Liver (tissue), 9 donors: ENCODE results near the gene TBCB. TPM values are rescaled to one million over a fixed set of nuclear protein-coding genes. Genes with fewer than 3 reads are reported as not detected.
"Not testable (repeated sequence)": the region's sequence is repeated elsewhere in the genome, so short reads cannot be mapped to it uniquely, and the experiment has no call there.

Experiments
- DNase-seq: peaks from one replicate; pipeline ENCODE4 v3.0.0-alpha.2; 2017; ENCODE audit warnings: low spot score
- H3K27ac ChIP-seq, 2 donors: one replicate each; pipeline ENCODE4 v1.7.0; 2013; ENCODE audit warnings: inconsistent platforms in 2 of 2, low read length in 2 of 2, control low read depth in 1 of 2, low read depth in 1 of 2, mild to moderate bottlenecking in 1 of 2
- H3K27me3 ChIP-seq, 4 donors: one replicate each; pipeline versions ENCODE4 v1.6.1 to v1.7.0; 2013; ENCODE audit warnings: low read length in 3 of 4, inconsistent platforms in 1 of 4, mild to moderate bottlenecking in 1 of 4, moderate library complexity in 1 of 4; ENCODE audit not compliant: control insufficient read depth in 4 of 4, insufficient read depth in 4 of 4
- H3K36me3 ChIP-seq, 4 donors: one replicate each; pipeline versions ENCODE4 v1.6.1 to v1.7.0; 2013; ENCODE audit warnings: low read length in 3 of 4, mild to moderate bottlenecking in 3 of 4, low read depth in 1 of 4, moderate library complexity in 1 of 4; ENCODE audit not compliant: control insufficient read depth in 4 of 4, insufficient read depth in 3 of 4
- H3K4me1 ChIP-seq, 4 donors: one replicate each; pipeline versions ENCODE4 v1.6.1 to v1.7.0; 2013; ENCODE audit warnings: low read length in 3 of 4, mild to moderate bottlenecking in 3 of 4, moderate library complexity in 1 of 4; ENCODE audit not compliant: control insufficient read depth in 4 of 4, insufficient read depth in 4 of 4
- H3K4me3 ChIP-seq, 3 donors: one replicate each; pipeline versions ENCODE4 v1.6.1 to v1.7.0; 2013; ENCODE audit warnings: low read length in 3 of 3, control low read depth in 1 of 3, low read depth in 1 of 3, mild to moderate bottlenecking in 1 of 3
- H3K9ac ChIP-seq, 2 donors: one replicate each; pipeline ENCODE4 v1.7.0; 2013; ENCODE audit warnings: low read length in 2 of 2, mild to moderate bottlenecking in 2 of 2, moderate library complexity in 2 of 2, control low read depth in 1 of 2, low read depth in 1 of 2
- H3K9me3 ChIP-seq, 4 donors: one replicate each; pipeline versions ENCODE4 v1.6.1 to v1.7.0; 2013; ENCODE audit warnings: low read length in 3 of 4; ENCODE audit not compliant: control insufficient read depth in 4 of 4
- ATF3 ChIP-seq: IDR thresholded peaks from 2 replicates; pipeline ENCODE4 v1.6.1; 2016; ENCODE audit warnings: antibody characterized with exemption
- CTCF ChIP-seq: fragments of 150-350 bp; IDR thresholded peaks from 2 replicates; pipeline ENCODE4 v1.5.1; 2017; ENCODE audit warnings: improper control_type of control experiment, low read depth, low read length; ENCODE audit not compliant: missing input control
- EGR1 ChIP-seq, 2 donors: IDR thresholded peaks; 2 replicates each; pipeline ENCODE4 v1.6.1; 2016 to 2018; ENCODE audit warnings: antibody characterized with exemption in 2 of 2, low read depth in 2 of 2
- FOXA1 ChIP-seq: IDR thresholded peaks from 2 replicates; pipeline ENCODE4 v1.6.1; 2016; ENCODE audit warnings: antibody characterized with exemption
- FOXA2 ChIP-seq: IDR thresholded peaks from 2 replicates; pipeline ENCODE4 v1.6.1; 2016; ENCODE audit warnings: antibody characterized with exemption
- GABPA ChIP-seq, 2 donors: IDR thresholded peaks in 1 of 2; conservative IDR thresholded peaks in 1 of 2; 2 replicates each; pipeline ENCODE4 v1.6.1; 2016; ENCODE audit warnings: antibody characterized with exemption in 2 of 2, mild to moderate bottlenecking in 1 of 2, moderate library complexity in 1 of 2
- HNF4A ChIP-seq, 2 donors: conservative IDR thresholded peaks; 2 replicates each; pipeline ENCODE4 v1.6.1; 2016; ENCODE audit warnings: antibody characterized with exemption in 2 of 2, mild to moderate bottlenecking in 2 of 2
- JUND ChIP-seq, 2 donors: IDR thresholded peaks; 2 replicates each; pipeline ENCODE4 v1.6.1; 2016; ENCODE audit warnings: antibody characterized with exemption in 2 of 2
- MAX ChIP-seq: IDR thresholded peaks from 2 replicates; pipeline ENCODE4 v1.6.1; 2016; ENCODE audit warnings: antibody characterized with exemption
- NR2F2 ChIP-seq: IDR thresholded peaks from 2 replicates; pipeline ENCODE4 v1.6.1; 2016; ENCODE audit warnings: antibody characterized with exemption
- RAD21 ChIP-seq, 2 donors: IDR thresholded peaks; 2 replicates each; pipeline ENCODE4 v1.6.1; 2016; ENCODE audit warnings: antibody characterized with exemption in 2 of 2, mild to moderate bottlenecking in 2 of 2
- REST ChIP-seq: IDR thresholded peaks from 2 replicates; pipeline ENCODE4 v1.6.1; 2016; ENCODE audit warnings: antibody characterized with exemption, mild to moderate bottlenecking
- RXRA ChIP-seq, 2 donors: IDR thresholded peaks; 2 replicates each; pipeline ENCODE4 v1.6.1; 2017 to 2018; ENCODE audit warnings: antibody characterized with exemption in 2 of 2, mild to moderate bottlenecking in 1 of 2
- TAF1 ChIP-seq: conservative IDR thresholded peaks from 2 replicates; pipeline ENCODE4 v1.6.1; 2016; ENCODE audit warnings: antibody characterized with exemption, mild to moderate bottlenecking
- YY1 ChIP-seq: IDR thresholded peaks from 2 replicates; pipeline ENCODE4 v1.6.1; 2016; ENCODE audit warnings: antibody characterized with exemption, mild to moderate bottlenecking
- ZBTB33 ChIP-seq: IDR thresholded peaks from 2 replicates; pipeline ENCODE4 v1.6.1; 2016; ENCODE audit warnings: antibody characterized with exemption
- WGBS: extraction: QIAGEN DNeasy Blood & Tissue Kit; methylation state at CpG from one replicate; pipeline ENCODE4 v1.1.7; 2013; 5-methylcytosine and 5-hydroxymethylcytosine counted together
- polyA plus RNA-seq, 2 donors: library from polyadenylated mRNA; stranded (reverse) in 1 of 2; unstranded in 1 of 2; fragments of 200-250 nt in 1 of 2; fragments of >200 nt in 1 of 2; fragmentation: Nextera tagmentation in 1 of 2; extraction: Ambion mirVana in 1 of 2; gene quantifications; one replicate each; pipeline versions ENCODE4 v1.2.1 to v1.2.3, GENCODE V29; 2013 to 2015
- total RNA-seq, 2 donors: library from RNA; depleted of rRNA; stranded (reverse); fragments of >200 nt; gene quantifications; one replicate each; pipeline ENCODE4 v1.2.3, GENCODE V29; 2014
- donor health status: healthy.
- donor health status: healthy.
- donor health status: healthy.
- donor health status: healthy.
- donor health status: healthy.

The TBCB gene
- total and polyA plus RNA-seq, 4 donors = 29.8 to 61.3 (median 39.8) TPM

GRCh38 chr19:36067681-36068080 is 47.6 kb upstream of the TBCB start (continued):
- no peak for TF ChIP-seq GABPA (IDR thresholded peaks at IDR 0.05 in 1 of 2, conservative IDR thresholded peaks at IDR 0.05 in 1 of 2)
- TF ChIP-seq NR2F2 = no peak
- TF ChIP-seq TAF1 = no peak
- TF ChIP-seq ATF3 = no peak
- TF ChIP-seq MAX = no peak
- TF ChIP-seq YY1 = no peak
- no peak for TF ChIP-seq EGR1 (IDR thresholded peaks at IDR 0.05; ENCODE audit: low read depth in 2 of 2)
- no peak for TF ChIP-seq JUND (IDR thresholded peaks at IDR 0.05)

- 98% methylated on average over 54 of the region's 57 CpGs for WGBS
- H3K9me3 ChIP-seq, H3K4me3 ChIP-seq, H3K27ac ChIP-seq, DNase-seq, H3K4me1 ChIP-seq, H3K27me3 ChIP-seq, H3K36me3 ChIP-seq, H3K9ac ChIP-seq: not testable (repeated sequence)
Measured at GRCh38 chr19:36068810-36069499, 46.3 kb upstream of the TBCB start.

GRCh38 chr19:36072081-36072480 is 43.2 kb upstream of the TBCB start:
- no peak for TF ChIP-seq ATF3
- no peak for TF ChIP-seq GABPA (IDR thresholded peaks at IDR 0.05 in 1 of 2, conservative IDR thresholded peaks at IDR 0.05 in 1 of 2)
- no peak for TF ChIP-seq EGR1 (IDR thresholded peaks at IDR 0.05; ENCODE audit: low read depth in 2 of 2)
- no peak for TF ChIP-seq FOXA2
- TF ChIP-seq RAD21 (IDR thresholded peaks at IDR 0.05) = no peak
- no peak for TF ChIP-seq TAF1
- no peak for TF ChIP-seq FOXA1
- no peak for TF ChIP-seq CTCF
- TF ChIP-seq YY1 = no peak
- no peak for TF ChIP-seq HNF4A (conservative IDR thresholded peaks at IDR 0.05)
- no peak for TF ChIP-seq REST
- TF ChIP-seq RXRA (IDR thresholded peaks at IDR 0.05) = no peak
- no peak for TF ChIP-seq ZBTB33
- TF ChIP-seq MAX = no peak
- DNase-seq = no peak
- H3K27me3 ChIP-seq = no peaks in the 10 kb centered on the region
- no peaks in the 10 kb centered on the region for H3K36me3 ChIP-seq
- WGBS = 97% methylated on average over 8 of the region's 8 CpGs
- no peak overlapping the region for H3K9ac ChIP-seq
- H3K9me3 ChIP-seq = no peaks in the 10 kb centered on the region
- H3K4me1 ChIP-seq = no peaks in the 10 kb centered on the region
- H3K27ac ChIP-seq = no peak overlapping the region
- no peak overlapping the region for H3K4me3 ChIP-seq
